ENCODE measurements around the gene ZNF555.
A peak's percentile ranks its signal among the peaks of the same experiment; 100 is the strongest.
"Not testable (repeated sequence)": the region's sequence is repeated elsewhere in the genome, so short reads cannot be mapped to it uniquely, and the experiment has no call there.

ZNF555 gene

DNA sequence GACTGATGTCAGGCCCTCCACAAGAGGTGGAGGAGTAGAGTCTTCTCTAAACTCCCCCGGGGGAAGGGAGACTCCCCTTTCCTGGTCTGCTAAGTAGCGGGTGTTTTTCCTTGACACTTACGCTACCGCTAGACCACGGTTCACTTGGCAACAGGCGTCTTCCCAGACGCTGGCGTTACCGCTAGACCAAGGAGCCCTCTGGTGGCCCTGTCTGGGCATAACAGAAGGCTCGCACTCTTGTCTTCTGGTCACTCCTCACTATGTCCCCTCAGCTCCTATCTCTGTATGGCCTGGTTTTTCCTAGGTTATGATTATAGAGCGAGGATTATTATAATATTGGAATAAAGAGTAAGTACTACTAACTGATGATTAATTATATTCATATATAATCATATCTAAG lies 30.9 kb downstream of the ZNF555 start:
- not testable (repeated sequence) for DNase-seq

DNA sequence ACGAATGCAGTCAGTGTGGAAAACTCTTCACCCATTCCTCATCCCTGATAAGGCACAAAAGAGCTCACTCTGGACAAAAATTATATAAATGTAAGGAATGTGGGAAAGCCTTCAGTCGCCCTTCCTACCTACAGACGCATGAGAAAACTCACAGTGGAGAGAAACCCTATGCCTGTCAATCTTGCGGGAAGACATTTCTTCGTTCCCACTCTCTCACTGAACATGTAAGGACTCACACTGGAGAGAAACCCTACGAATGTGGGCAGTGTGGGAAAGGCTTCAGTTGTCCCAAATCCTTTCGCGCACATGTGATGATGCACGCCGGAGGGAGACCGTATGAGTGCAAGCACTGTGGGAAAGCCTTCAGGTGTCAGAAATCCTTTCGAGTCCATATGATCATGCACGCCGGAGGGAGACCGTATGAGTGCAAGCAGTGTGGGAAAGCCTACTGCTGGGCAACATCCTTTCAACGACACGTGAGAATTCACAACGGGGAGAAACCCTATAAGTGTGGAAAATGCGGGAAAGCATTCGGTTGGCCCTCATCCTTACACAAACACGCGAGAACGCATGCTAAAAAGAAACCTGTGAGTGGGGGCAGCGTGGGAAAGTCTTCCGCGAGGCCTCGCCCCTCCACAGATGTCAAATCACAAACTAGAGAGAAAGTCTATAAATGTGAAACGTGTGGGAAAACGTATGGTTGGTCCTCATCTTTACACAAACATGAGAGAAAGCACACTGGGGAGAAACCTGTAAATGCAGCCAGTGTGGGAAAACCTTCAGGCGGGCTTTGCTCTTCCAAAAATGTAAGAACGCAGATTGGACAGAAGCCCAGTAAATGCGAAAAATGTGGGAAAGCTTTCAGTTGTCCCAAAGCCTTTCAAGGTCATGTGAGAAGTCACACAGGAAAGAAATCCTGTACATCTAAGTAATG lies 36.4 kb downstream of the ZNF555 start:
- DNase-seq, result no peak

DNA sequence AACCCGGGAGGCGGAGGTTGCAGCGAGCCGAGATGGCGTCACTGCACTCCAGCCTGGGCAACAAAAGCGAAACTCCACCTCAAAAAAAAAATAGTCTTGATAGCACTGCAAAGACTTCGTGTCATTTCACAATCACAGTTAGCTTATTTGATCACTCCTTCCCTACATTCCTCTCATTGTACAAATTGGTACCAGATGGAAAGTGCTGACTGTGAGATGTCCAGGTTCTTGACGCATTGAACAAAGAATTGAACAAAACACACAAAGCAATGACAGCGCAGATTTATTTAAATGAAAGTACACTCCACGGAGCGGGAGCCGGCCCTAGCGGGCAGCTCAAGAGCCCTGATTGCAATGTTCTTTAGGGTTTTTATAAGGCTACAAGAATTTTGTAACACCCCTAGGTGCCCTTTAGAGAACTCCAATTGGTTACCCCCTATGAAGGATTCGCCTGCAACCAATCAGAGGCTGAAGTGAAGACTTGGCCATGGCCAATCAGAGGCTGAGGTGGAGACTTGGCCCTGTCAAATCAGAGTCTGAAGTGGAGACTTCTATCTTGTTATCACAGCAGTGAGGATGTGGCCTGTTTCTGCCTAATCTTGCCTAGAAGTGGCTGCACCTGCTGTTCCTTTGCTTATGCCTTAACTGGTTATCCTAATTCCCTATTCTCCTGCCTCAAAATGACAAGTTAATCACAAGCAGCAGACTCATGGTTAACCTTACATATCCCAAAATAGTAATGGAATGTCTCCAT lies 42.6 kb downstream of the ZNF555 start:
- DNase-seq, result no peak

DNA sequence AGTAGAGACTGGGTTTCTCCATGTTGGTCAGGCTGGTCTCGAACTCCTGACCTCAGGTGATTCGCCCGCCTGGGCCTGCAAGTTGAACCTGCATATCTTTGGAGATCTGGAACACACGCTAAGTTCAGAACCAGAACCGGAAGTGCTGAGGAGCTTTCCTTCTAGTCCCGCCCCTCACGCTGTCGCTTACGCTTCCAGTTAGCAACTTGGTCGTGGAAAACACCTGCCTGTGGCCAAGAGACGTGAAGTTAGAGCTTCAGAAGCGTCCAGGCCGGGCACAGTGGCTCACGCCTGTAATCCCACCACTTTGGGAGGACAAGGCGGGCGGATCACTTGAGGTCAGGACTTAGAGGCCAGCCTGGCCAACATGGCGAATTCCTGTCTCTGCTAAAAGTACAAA lies 44.5 kb downstream of the ZNF555 start:
- no peak for DNase-seq

DNA sequence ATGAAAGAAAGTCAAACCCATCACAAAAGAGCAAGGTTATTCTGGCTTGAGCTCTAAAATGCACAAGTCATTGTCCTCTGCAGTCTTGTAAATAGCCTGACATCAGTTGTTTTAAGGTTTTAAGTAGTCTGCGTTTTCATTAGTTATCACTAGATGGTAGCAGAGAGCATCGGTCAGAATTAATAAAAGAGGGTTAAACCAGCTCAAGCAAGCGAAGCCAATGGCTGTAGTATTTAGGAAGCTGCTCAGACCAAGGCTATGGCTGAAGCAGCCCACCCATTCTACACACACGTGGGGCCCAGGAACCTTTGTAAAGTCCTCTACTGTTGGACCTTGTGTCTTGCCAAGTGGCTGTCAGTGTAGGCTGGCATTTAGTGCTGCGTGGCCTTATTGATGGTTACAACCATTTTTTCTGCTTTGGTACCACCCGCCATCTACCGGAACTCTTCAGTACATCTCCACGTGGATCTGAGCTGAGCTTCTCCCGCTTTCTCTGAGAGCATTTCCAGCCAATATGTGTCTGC lies 46.2 kb downstream of the ZNF555 start:
- peak; percentile 71 for DNase-seq

DNA sequence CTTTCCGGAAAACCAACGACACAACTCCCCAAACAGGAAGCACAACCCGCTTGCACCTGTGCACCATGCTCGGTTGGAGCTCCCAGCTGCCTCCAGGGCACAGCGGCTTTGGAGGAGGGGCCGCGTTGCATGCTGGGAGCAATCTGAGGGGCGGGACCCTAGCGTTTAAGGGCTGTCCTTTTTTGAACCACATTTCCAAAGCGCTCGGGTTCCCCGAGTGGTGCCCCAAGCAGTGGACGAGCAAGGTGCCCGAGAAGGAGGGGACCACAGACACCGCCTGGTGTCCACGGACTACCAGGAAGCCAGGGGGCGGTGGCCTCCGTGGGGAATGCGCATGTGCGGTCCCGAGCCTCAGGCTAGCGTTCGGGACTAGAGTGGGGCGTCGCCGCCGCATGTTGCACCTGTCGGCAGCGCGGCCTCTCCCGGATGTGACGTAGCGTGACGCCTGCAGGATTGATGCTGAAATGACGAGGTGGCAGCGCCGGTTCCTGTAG lies 47.5 kb downstream of the ZNF555 start:
- DNase-seq, result no peak

DNA sequence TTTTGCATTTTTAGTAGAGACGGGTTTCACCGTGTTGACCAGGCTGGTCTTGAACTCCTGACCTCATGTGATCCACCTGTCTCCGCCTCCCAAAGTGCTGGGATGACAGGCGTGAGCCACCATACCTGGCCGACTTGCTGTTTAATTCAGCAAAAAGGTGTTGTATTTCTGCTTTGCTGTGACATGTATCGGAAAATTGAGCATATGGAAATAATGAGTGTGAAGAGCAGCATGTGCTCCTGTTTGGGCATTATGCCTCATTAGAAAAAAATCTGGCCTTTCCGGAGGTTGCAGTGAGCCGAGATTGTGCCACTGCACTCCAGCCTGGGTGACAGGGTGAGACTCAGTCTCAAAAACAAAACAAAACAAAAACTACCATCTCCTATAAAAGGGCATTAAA lies 49.3 kb downstream of the ZNF555 start:
- not testable (repeated sequence) for DNase-seq

DNA sequence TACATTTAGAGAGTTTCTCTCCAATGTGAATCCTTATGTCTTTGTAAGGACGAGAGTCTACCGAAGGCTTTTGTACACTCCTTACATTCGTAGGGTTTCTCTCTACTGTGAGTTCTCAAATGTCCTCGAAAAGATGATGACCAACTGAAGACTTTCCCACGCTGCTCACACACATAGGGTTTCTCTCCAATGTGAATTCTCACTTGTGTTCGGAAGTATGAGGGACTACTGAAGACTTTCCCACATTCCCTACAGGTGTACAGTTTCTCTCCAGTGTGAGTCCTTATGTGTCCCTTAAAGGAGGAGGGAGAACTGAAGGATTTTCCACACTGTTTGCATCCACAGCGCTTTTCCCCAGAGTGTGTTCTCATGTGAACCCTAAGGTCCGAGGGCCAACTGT lies 55.4 kb downstream of the ZNF555 start:
- no peak for DNase-seq

DNA sequence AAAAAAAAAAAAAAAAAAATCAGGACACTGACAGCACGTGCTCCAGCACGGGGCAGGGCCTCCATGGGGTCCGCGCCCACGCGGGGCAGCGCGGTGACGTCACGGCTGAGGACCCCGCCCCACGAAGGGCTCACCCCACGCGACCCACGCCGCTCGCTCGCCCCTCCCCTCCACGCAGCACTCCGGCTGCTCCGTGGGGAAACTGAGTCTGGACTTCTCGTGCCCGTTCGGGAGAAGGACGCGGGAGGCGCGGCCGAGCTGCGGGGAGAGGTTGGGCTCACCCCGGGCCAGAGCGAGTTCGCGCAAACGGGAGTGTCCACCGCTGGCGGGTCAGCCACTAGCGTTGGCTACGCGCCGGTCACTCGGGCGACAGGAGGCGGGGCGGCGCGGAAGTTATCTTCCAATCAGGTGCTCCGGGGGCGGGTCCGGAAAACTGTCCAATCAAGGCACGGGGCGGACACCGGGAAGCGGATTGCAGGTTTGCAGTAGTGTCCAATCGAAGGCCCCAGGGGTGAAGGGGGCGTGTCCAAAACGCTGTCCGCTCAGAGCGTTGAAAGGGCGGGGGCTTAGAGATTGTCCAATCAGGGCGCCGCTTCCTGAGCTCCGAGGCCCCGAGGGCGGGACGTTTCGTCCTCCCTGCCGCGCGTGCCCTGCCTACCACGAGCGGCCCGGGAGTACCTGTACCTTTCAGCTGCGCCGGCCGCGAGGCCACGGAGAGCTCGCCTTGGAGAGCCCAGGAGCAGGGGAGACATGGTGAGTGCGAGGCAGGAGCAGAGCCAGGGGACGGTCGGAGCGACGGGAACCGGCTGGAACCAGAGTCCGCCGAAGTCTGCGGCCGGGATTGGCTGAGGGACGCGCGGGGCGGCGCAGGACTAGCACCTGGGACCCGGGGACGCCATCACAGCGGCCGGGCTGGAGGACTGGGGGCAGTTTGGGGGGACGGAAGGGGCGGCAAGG lies 59.3 kb downstream of the ZNF555 start, which contains the start of gene ZNF57:
TSS of gene ZNF57 (plus strand) at position 633 of the 957 bp plus-strand sequence. CDS start at position 751, 118 bp downstream.
- DNase-seq, result peak; percentile 97

DNA sequence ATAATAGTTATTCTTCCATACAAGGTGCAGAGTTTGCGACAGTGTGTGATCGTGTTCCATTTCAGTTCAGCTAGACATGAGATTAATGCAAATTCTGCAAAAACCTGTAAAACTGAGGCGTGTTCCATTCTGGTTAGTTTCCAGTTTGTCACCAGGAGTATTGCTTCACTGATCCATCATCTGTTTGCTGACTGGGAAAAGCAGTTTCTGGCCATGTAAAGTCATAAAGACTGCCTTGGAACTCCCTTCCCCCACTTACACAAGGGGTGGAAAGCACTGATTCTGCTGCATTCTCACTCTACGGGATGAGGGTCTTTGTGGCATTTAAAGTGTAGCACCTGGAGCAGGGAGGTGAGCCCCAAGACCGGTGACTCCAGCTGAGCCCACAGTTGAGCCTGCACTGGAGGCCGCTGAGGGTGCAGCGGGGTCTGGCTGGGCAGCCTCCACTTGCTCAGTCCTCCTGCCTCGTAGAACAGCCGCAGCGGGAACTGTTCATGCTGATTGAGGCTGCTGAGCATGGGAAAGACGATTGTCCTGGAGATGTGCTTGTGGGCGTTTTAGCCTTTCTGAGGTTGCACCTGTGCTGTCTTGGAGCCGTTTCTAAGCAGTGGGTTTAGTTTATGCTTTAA lies 61.4 kb downstream of the ZNF555 start:
- DNase-seq, result no peak

DNA sequence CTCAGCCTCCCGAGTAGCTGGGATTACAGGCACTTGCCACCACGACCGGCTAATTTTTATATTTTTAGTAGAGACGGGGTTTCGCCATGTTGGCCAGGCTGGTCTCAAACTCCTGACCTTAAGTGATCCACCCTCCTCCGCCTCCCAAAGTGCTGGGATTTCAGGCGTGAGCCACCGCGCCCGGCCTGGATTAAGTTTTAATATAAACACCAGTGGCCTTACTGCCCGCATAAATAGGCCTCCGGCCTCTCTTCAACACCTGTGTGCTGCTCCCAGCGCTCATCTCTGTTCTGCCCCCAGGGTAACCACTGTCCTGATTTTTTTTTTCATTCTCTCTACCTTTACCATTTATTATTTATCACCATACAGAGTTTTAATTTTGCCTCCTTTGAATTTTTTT lies 62.1 kb downstream of the ZNF555 start:
- DNase-seq, result not testable (repeated sequence)

DNA sequence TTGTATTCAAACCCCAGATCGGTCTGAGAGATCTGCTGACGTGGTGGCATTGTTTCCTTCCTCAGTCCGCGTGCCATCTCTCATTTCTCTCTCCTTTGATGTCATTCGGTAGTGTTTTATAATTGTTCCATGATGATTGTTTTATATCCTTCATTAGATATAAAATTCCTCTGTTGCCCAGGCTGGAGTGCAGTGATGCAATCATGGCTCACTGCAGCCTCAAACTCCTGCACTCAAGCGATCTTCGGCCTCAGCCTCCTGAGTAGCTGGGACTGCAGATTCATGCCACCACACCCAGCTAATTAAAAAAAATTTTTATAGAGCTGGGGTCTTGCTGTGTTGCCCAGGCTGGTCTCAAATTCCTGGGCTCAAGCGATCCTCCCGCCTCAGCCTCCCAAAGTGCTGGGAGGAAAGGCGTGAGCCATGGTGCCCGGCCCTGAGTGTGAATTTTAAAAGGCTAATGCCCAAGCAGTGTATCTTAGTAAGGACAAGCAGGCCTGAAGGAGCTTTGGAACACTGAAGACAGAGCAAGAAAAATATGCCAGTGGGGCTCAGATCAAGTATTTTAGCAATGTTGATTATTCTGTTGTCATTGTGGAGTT lies 64.7 kb downstream of the ZNF555 start:
- DNase-seq, result no peak

DNA sequence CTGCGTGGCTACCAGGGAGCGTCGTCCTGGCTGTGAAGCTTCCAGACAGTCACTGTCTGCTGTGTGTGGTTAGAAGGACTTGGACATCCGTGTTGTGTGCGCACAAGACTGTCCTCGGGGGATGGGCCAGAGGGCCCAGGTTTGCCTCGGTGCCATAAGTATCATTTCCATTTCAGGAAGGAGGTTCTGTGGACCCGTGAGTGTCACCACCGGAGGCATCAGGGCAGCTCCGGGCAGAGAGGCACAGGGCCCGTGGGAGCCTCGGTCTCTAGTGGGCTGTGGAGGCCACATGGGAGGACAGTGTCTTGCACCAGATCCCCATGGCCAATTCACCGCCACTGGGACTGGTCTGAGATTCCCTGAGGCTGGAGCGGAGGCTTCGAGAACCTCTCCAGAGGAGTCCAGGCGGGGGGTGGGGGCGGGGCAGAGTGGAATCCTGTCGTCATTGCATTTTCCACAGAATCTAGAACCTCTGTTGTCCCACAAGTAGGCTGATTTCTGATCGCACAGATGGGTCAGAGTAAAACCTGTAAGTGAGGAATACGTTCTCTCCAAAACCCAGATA lies 65.4 kb downstream of the ZNF555 start:
- no peak for DNase-seq
